ENCODE measurements around the gene EIF5AL1. TPM values are rescaled to one million over a fixed set of nuclear protein-coding genes. Genes with fewer than 3 reads are reported as not detected.
"Not testable (repeated sequence)": the region's sequence is repeated elsewhere in the genome, so short reads cannot be mapped to it uniquely, and the experiment has no call there.

Gene EIF5AL1
- total RNA-seq, 4 donors from 2014 or later, result 0.90 TPM; not detected in 3

GRCh38 chr10:79498291-79498829, 14.0 kb upstream of the EIF5AL1 start:
- no peak for TF ChIP-seq POLR2A (IDR thresholded peaks at IDR 0.05)
- TF ChIP-seq EP300 (IDR thresholded peaks at IDR 0.05), result no peak
- TF ChIP-seq CTCF (IDR thresholded peaks at IDR 0.05), result no peak
- Histone ChIP-seq H3K4me1 (no peaks in the 10 kb centered on the region), H3K4me3 (no peak overlapping the region), H3K27me3 (no peaks in the 10 kb centered on the region), H3K36me3 (no peaks in the 10 kb centered on the region), H3K9me3 (no peaks in the 10 kb centered on the region), H3K27ac (no peak overlapping the region)
- WGBS, 2 donors, result 85 to 86% methylated on average over 6 of the region's 6 CpGs
- no peak for DNase-seq (ENCODE audit: low spot score in 2 of 2)

- H3K4me1 ChIP-seq, result no peaks in the 10 kb centered on the region
- no peak overlapping the region for H3K4me3 ChIP-seq
- 42% methylated on average over 7 of the region's 7 CpGs for WGBS, 2 donors
- H3K9me3 ChIP-seq, result no peaks in the 10 kb centered on the region
- no peak overlapping the region for H3K27ac ChIP-seq
- H3K36me3 ChIP-seq, result no peaks in the 10 kb centered on the region
- DNase-seq (ENCODE audit: low spot score in 2 of 2), result no peak
- TF ChIP-seq EP300 (IDR thresholded peaks at IDR 0.05) (no peak), POLR2A (IDR thresholded peaks at IDR 0.05) (no peak), CTCF (IDR thresholded peaks at IDR 0.05) (peak in 3 of 5 experiments; percentile 12 to 40 (median 18))
- H3K27me3 ChIP-seq, result no peaks in the 10 kb centered on the region
These were observed 9.6 kb upstream of the EIF5AL1 start for GRCh38 chr10:79502561-79503309.

GRCh38 chr10:79503787-79504186, 8.5 kb upstream of the EIF5AL1 start:
- not testable (repeated sequence) for H3K4me3 ChIP-seq; H3K9me3 ChIP-seq; H3K27ac ChIP-seq; H3K4me1 ChIP-seq; H3K27me3 ChIP-seq; DNase-seq (ENCODE audit: low spot score in 2 of 2); H3K36me3 ChIP-seq
- WGBS, 2 donors, result 74 to 85% methylated on average over 4 of the region's 4 CpGs

GRCh38 chr10:79504483-79504882, 7.8 kb upstream of the EIF5AL1 start:
- not testable (repeated sequence) for H3K36me3 ChIP-seq; DNase-seq (ENCODE audit: low spot score in 2 of 2); H3K27me3 ChIP-seq; H3K4me1 ChIP-seq; H3K4me3 ChIP-seq; H3K9me3 ChIP-seq; H3K27ac ChIP-seq
- WGBS, 2 donors, result no CpG with 5 or more reads among the region's 2 CpGs

- DNase-seq (ENCODE audit: low spot score in 2 of 2), result not testable (repeated sequence)
These were observed 7.0 kb upstream of the EIF5AL1 start for GRCh38 chr10:79505328-79505727.

GRCh38 chr10:79505829-79506228, 6.5 kb upstream of the EIF5AL1 start:
- DNase-seq (ENCODE audit: low spot score in 2 of 2), result no peak
- TF ChIP-seq POLR2A (IDR thresholded peaks at IDR 0.05) (no peak), CTCF (IDR thresholded peaks at IDR 0.05) (no peak), EP300 (IDR thresholded peaks at IDR 0.05) (no peak)
- H3K36me3 ChIP-seq, result no peaks in the 10 kb centered on the region
- H3K27ac ChIP-seq, result no peak overlapping the region
- no peaks in the 10 kb centered on the region for H3K9me3 ChIP-seq
- H3K4me1 ChIP-seq, result no peaks in the 10 kb centered on the region
- H3K4me3 ChIP-seq, result no peak overlapping the region
- H3K27me3 ChIP-seq, result no peaks in the 10 kb centered on the region

More at GRCh38 chr10:79505328-79505727, 7.0 kb upstream of the EIF5AL1 start:
- H3K36me3 ChIP-seq, H3K9me3 ChIP-seq, H3K4me1 ChIP-seq, H3K27me3 ChIP-seq, H3K27ac ChIP-seq, H3K4me3 ChIP-seq: not testable (repeated sequence)

Data from tibial nerve (tissue), 4 donors.